Activated naive CD4-positive, alpha-beta T cell treated with anti-CD3 and anti-CD28 coated beads, Interleukin-2, amount 10 ng/mL, durations not matched to agents 7 days and 5 days (primary cell): Measurements from ENCODE around the gene AFMID.

Experiments
- CTCF ChIA-PET: fragments of 350-600 bp; sonication (Branson Sonifier 250); formaldehyde crosslinking; loops from one replicate; lab custom pipeline; 2021; ENCODE audit warnings: antibody characterized with exemption; lab: Charles Lee
- DNase-seq: peaks from one replicate; pipeline ENCODE4 v3.0.0-alpha.2; 2020
- H3K27ac Mint-ChIP-seq: one replicate; pipeline ENCODE4 v1.8.0; 2021; ENCODE audit warnings: mild to moderate bottlenecking, moderate library complexity, mixed read lengths
- H3K27me3 Mint-ChIP-seq: one replicate; pipeline ENCODE4 v1.8.0; 2021; ENCODE audit warnings: mild to moderate bottlenecking, mixed read lengths
- H3K36me3 Mint-ChIP-seq: one replicate; pipeline ENCODE4 v1.8.0; 2021; ENCODE audit warnings: mixed read lengths
- H3K4me1 Mint-ChIP-seq: one replicate; pipeline ENCODE4 v1.8.0; 2021; ENCODE audit warnings: mixed read lengths
- H3K4me3 Mint-ChIP-seq: one replicate; pipeline ENCODE4 v1.8.0; 2021; ENCODE audit warnings: mild to moderate bottlenecking, moderate library complexity, mixed read lengths
- H3K9me3 Mint-ChIP-seq: one replicate; pipeline ENCODE4 v1.8.0; 2021; ENCODE audit warnings: mixed read lengths

The AFMID gene

DNA sequence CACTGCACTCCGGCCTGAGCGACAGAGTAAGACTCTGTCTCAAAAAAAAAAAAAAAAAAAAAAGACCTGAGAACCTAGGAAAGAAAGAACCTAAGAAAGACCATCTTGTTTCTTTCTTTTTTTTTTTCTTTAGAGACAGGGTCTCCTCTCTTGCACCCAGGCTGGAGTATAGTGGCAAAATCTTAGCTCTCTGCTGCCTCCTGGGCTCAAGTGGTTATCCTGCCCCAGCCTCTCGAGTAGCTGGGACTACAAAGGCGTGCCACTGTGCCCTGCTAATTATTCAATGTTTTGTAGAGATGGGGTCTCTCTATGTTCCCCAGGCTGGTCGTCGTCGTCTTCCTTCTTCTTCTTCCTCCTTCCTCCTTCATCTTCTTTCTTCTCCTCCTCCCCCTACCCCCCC is 19.1 kb downstream of the AFMID start:
- Mint-ChIP-seq H3K4me3 (no peak overlapping the region), H3K36me3 (no peaks in the 10 kb centered on the region), H3K27ac (no peak overlapping the region), H3K27me3 (peaks cover 4% of the 10 kb centered on the region), H3K9me3 (no peaks in the 10 kb centered on the region), H3K4me1 (no peaks in the 10 kb centered on the region)
- no peak for DNase-seq
- CTCF ChIA-PET = no interaction called here

- no peak for DNase-seq
- peaks cover 4% of the 10 kb centered on the region for H3K27me3 Mint-ChIP-seq
- H3K4me3 Mint-ChIP-seq = no peak overlapping the region
- peaks cover under 1% of the 10 kb centered on the region for H3K4me1 Mint-ChIP-seq
- CTCF ChIA-PET = no interaction called here
- no peak overlapping the region for H3K27ac Mint-ChIP-seq
- no peaks in the 10 kb centered on the region for H3K36me3 Mint-ChIP-seq
- H3K9me3 Mint-ChIP-seq = no peaks in the 10 kb centered on the region
Observed at GRCh38 chr17:78208486-78208885, 21.3 kb downstream of the AFMID start.

DNA sequence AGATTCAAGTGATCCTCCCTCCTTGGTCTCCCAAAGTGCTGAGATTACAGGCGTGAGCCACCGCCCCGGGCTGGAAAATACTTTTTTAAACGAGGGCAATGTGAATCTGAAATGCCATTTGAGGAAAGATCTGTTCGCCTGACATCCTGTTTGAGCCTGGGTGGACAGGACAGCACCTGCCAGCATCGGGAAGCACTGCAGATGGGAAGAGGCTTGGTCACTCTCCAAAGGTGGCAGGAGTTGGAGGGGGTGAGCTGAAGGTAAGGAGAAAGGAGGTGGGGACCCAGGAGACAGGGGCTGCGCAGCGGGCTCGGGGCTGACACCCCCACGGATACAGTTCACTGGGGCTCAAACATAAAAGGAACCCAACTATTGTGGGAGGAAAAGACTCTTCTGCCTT is 22.9 kb downstream of the AFMID start:
- CTCF ChIA-PET = no interaction called here
- no peak overlapping the region for H3K27ac Mint-ChIP-seq
- H3K27me3 Mint-ChIP-seq = peaks cover 4% of the 10 kb centered on the region
- H3K36me3 Mint-ChIP-seq = peaks cover 2% of the 10 kb centered on the region
- DNase-seq = no peak
- no peak overlapping the region for H3K4me3 Mint-ChIP-seq
- no peaks in the 10 kb centered on the region for H3K9me3 Mint-ChIP-seq
- peaks cover 11% of the 10 kb centered on the region for H3K4me1 Mint-ChIP-seq

DNA sequence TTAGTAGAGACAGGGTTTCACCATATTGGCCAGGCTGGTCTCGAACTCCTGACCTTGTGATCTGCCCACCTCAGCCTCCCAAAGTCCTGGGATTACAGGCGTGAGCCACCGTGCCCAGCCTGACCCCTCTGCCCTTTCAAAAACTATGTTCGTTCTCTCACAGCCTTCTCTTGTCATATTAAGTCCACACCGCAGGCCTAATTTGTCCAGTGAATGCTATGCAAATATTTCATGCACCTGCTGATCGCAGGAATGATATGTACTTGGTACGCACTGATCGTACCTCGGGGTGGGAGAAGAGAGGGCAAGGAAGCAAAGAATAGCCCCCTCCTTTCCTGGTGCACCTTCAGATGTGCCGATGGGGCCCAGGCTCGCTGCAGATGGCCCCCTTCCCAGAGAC is 23.9 kb downstream of the AFMID start:
- Mint-ChIP-seq H3K27me3 (peaks cover 4% of the 10 kb centered on the region), H3K27ac (no peak overlapping the region)

DNA sequence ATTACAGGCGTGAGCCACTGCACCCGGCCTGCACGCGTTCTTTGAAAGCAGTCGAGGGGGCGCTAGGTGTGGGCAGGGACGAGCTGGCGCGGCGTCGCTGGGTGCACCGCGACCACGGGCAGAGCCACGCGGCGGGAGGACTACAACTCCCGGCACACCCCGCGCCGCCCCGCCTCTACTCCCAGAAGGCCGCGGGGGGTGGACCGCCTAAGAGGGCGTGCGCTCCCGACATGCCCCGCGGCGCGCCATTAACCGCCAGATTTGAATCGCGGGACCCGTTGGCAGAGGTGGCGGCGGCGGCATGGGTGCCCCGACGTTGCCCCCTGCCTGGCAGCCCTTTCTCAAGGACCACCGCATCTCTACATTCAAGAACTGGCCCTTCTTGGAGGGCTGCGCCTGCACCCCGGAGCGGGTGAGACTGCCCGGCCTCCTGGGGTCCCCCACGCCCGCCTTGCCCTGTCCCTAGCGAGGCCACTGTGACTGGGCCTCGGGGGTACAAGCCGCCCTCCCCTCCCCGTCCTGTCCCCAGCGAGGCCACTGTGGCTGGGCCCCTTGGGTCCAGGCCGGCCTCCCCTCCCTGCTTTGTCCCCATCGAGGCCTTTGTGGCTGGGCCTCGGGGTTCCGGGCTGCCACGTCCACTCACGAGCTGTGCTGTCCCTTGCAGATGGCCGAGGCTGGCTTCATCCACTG is 27.0 kb downstream of the AFMID start, which contains the start of gene BIRC5:
Gene BIRC5, plus strand, starts transcription at position 238 of the 690 bp plus-strand sequence. Its CDS starts 64 bp downstream, at position 302.
- H3K9me3 Mint-ChIP-seq = no peaks in the 10 kb centered on the region
- peak within 1 kb of the TSS; percentile 97 for H3K4me3 Mint-ChIP-seq
- CTCF ChIA-PET = interaction anchor here (1.2 kb wide), 1 partner anchor 36 kb away, joined by 3 read pairs; no protein-coding TSS in a partner anchor

More for the DNA sequence above, 23.9 kb downstream of the AFMID start:
- Mint-ChIP-seq H3K36me3 (peaks cover 7% of the 10 kb centered on the region), H3K9me3 (no peaks in the 10 kb centered on the region), H3K4me1 (peaks cover 18% of the 10 kb centered on the region), H3K4me3 (no peak overlapping the region)
- CTCF ChIA-PET = no interaction called here
- DNase-seq = no peak

DNA sequence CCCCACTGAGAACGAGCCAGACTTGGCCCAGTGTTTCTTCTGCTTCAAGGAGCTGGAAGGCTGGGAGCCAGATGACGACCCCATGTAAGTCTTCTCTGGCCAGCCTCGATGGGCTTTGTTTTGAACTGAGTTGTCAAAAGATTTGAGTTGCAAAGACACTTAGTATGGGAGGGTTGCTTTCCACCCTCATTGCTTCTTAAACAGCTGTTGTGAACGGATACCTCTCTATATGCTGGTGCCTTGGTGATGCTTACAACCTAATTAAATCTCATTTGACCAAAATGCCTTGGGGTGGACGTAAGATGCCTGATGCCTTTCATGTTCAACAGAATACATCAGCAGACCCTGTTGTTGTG is 27.5 kb downstream of the AFMID start:
- CTCF ChIA-PET = interaction anchor here (1.2 kb wide), 1 partner anchor 36 kb away, joined by 3 read pairs; no protein-coding TSS in a partner anchor
- Mint-ChIP-seq H3K9me3 (no peaks in the 10 kb centered on the region), H3K4me1 (peaks cover 32% of the 10 kb centered on the region), H3K36me3 (peaks cover 25% of the 10 kb centered on the region), H3K4me3 (peak overlapping the region; percentile 97), H3K27me3 (peaks cover 4% of the 10 kb centered on the region), H3K27ac (peak overlapping the region; percentile 93)
- no peak for DNase-seq

More for the DNA sequence above, 27.0 kb downstream of the AFMID start, which contains the start of gene BIRC5:
- Mint-ChIP-seq H3K27me3 (peaks cover 4% of the 10 kb centered on the region), H3K4me1 (peaks cover 26% of the 10 kb centered on the region), H3K27ac (peak within 1 kb of the TSS; percentile 93), H3K36me3 (peaks cover 20% of the 10 kb centered on the region)
- DNase-seq = peak; percentile 94

- CTCF ChIA-PET = no interaction called here
- DNase-seq = no peak
- Mint-ChIP-seq H3K4me1 (peaks cover 27% of the 10 kb centered on the region), H3K27ac (peak overlapping the region; percentile 42), H3K9me3 (no peaks in the 10 kb centered on the region), H3K36me3 (peaks cover 55% of the 10 kb centered on the region), H3K27me3 (no peaks in the 10 kb centered on the region), H3K4me3 (no peak overlapping the region)
Observed at GRCh38 chr17:78219396-78220150, 32.4 kb downstream of the AFMID start.

GRCh38 chr17:78223061-78223460 is 35.9 kb downstream of the AFMID start:
- DNase-seq = no peak
- Mint-ChIP-seq H3K4me3 (no peak overlapping the region), H3K27ac (peak overlapping the region; percentile 16), H3K4me1 (peaks cover 15% of the 10 kb centered on the region), H3K36me3 (peaks cover 56% of the 10 kb centered on the region), H3K27me3 (peaks cover 20% of the 10 kb centered on the region), H3K9me3 (no peaks in the 10 kb centered on the region)
- CTCF ChIA-PET = no interaction called here

DNA sequence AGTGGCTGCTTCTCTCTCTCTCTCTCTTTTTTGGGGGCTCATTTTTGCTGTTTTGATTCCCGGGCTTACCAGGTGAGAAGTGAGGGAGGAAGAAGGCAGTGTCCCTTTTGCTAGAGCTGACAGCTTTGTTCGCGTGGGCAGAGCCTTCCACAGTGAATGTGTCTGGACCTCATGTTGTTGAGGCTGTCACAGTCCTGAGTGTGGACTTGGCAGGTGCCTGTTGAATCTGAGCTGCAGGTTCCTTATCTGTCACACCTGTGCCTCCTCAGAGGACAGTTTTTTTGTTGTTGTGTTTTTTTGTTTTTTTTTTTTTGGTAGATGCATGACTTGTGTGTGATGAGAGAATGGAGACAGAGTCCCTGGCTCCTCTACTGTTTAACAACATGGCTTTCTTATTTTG is 36.6 kb downstream of the AFMID start:
- no peak for DNase-seq
- peaks cover 15% of the 10 kb centered on the region for H3K4me1 Mint-ChIP-seq
- H3K36me3 Mint-ChIP-seq = peaks cover 53% of the 10 kb centered on the region
- peaks cover 27% of the 10 kb centered on the region for H3K27me3 Mint-ChIP-seq
- no peak overlapping the region for H3K4me3 Mint-ChIP-seq
- no peak overlapping the region for H3K27ac Mint-ChIP-seq
- CTCF ChIA-PET = no interaction called here
- H3K9me3 Mint-ChIP-seq = no peaks in the 10 kb centered on the region

GRCh38 chr17:78224231-78225087 is 37.3 kb downstream of the AFMID start:
- no peak overlapping the region for H3K27ac Mint-ChIP-seq
- CTCF ChIA-PET = interaction anchor here (1.8 kb wide), 1 partner anchor 26 kb away, joined by 8 read pairs; no protein-coding TSS in a partner anchor
- H3K4me3 Mint-ChIP-seq = no peak overlapping the region
- peaks cover 34% of the 10 kb centered on the region for H3K27me3 Mint-ChIP-seq
- DNase-seq = no peak
- H3K9me3 Mint-ChIP-seq = no peaks in the 10 kb centered on the region
- H3K36me3 Mint-ChIP-seq = peaks cover 47% of the 10 kb centered on the region
- peaks cover 11% of the 10 kb centered on the region for H3K4me1 Mint-ChIP-seq

DNA sequence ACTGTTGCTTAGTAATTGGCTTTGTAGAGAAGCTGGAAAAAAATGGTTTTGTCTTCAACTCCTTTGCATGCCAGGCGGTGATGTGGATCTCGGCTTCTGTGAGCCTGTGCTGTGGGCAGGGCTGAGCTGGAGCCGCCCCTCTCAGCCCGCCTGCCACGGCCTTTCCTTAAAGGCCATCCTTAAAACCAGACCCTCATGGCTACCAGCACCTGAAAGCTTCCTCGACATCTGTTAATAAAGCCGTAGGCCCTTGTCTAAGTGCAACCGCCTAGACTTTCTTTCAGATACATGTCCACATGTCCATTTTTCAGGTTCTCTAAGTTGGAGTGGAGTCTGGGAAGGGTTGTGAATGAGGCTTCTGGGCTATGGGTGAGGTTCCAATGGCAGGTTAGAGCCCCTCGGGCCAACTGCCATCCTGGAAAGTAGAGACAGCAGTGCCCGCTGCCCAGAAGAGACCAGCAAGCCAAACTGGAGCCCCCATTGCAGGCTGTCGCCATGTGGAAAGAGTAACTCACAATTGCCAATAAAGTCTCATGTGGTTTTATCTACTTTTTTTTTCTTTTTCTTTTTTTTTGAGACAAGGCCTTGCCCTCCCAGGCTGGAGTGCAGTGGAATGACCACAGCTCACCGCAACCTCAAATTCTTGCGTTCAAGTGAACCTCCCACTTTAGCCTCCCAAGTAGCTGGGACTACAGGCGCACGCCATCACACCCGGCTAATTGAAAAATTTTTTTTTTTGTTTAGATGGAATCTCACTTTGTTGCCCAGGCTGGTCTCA is 38.1 kb downstream of the AFMID start:
- Mint-ChIP-seq H3K4me3 (no peak overlapping the region), H3K27me3 (peaks cover 42% of the 10 kb centered on the region), H3K9me3 (no peaks in the 10 kb centered on the region), H3K4me1 (peaks cover 6% of the 10 kb centered on the region), H3K27ac (no peak overlapping the region), H3K36me3 (peaks cover 40% of the 10 kb centered on the region)
- DNase-seq = no peak
- CTCF ChIA-PET = interaction anchor here (0.7 to 1.8 kb wide), 4 partner anchors 26 to 500 kb away, joined by 3 to 8 read pairs (median 4); no protein-coding TSS in a partner anchor

DNA sequence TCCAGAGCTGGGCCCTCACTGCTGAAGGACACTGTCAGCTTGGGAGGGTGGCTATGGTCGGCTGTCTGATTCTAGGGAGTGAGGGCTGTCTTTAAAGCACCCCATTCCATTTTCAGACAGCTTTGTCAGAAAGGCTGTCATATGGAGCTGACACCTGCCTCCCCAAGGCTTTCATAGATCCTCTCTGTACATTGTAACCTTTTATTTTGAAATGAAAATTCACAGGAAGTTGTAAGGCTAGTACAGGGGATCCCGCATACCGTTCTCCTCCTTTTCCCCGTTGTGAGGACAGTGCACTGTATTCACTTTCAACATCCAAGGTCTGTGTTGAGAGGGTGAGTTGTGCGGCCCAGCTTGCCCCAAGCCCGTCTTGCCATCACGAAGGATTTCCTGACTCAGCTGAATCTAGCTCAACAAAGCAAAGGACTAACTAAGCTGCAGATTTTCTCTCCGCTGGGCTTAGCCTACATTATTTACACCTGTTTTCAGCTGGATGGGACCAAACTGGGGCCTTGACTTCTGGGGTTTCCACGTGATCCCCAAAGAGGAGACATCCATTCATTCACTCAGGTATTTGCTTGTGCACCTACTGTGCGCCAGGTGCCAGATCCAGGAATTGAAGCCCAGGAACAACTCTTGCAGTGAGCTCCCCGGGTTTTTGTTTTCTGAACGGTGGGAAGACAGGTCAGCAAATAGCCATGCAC is 39.0 kb downstream of the AFMID start:
- CTCF ChIA-PET = interaction anchor here (1.4 to 1.8 kb wide), 3 partner anchors 25 to 141 kb away, joined by 3 to 8 read pairs (median 5); no protein-coding TSS in a partner anchor
- H3K27me3 Mint-ChIP-seq = peaks cover 51% of the 10 kb centered on the region

More for the DNA sequence above, 39.0 kb downstream of the AFMID start:
- Mint-ChIP-seq H3K9me3 (no peaks in the 10 kb centered on the region), H3K4me1 (peaks cover 6% of the 10 kb centered on the region), H3K36me3 (peaks cover 34% of the 10 kb centered on the region), H3K4me3 (no peak overlapping the region), H3K27ac (no peak overlapping the region)
- DNase-seq = no peak
